HG02885 (cell line): ENCODE measurements around the gene PIK3R4.

Experiments
- ATAC-seq: cut with Tn5 transposase; IDR thresholded peaks from one replicate; pipeline ENCODE4 v1.9.1; 2021; ENCODE audit warnings: mild to moderate bottlenecking; ENCODE audit not compliant: unreplicated experiment, poor library complexity

The PIK3R4 gene

DNA sequence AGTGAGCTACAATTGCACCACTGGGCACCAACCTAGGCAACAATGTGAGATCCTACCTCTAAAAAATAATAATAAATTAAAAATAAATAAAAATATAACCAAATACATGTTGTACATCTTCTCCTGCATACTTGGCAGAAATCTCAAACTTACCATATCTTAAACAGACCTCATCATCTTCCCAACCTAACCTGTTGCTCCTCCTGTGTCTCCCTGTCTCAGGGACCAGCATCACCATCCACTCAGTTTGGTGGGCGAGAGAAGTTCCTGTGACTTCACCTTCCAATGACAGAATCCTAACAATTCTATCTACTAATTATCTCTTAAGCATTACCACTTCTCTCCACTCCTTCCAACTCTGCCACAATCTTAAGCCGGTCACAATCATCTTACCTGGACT lies 3.3 kb downstream of the PIK3R4 start:
- no peak for ATAC-seq

DNA sequence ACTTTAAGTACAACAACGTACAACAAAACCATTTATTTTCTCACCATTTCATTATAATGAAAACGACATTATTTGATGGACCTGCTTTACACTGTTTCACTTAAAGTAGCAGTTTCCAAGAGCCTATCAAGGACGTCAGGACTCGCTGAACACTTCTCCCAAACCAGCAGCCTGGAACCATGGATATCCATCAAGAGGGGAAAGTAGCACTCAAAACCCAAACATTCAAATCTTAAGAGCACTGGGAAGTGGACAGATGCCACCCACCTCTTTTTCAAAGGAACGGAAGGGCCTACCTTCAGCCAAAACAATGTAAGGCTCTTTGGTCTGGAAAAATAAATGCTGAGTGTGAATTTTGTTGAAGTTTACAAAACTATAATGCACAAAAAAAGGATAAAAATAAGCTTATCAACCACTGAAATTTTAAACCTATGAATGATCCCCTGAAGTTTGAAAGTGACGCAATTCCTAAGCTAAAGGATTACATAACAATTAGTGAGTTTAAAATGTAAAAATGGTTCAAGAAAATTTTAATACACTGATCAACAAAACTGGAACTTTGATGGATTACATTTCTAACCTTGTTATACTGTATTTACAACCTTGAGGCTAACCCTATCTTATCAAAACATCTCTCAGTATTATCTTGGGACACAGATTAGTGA lies 4.6 kb downstream of the PIK3R4 start:
- ATAC-seq = no peak

DNA sequence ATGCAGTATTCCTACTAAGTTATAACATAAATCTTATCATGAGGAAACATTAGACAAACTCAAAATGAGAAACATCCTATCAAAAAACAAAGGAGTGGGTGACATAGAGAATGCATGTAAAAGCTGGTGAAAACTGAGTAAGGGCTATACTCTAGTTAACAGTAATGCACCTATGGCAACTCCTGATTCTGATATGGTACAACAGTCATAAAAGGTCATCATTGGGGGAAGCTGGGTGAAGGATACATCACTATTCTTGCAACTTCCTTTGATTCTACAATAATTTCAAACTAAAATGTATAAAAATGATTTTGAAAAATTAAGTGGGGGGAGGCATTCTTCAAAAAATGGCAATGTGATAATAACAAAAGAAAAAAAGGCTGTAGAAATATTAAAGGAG lies 6.8 kb downstream of the PIK3R4 start:
- ATAC-seq = no peak

GRCh38 chr3:130738241-130738640 lies 8.4 kb downstream of the PIK3R4 start:
- no peak for ATAC-seq

- ATAC-seq = no peak
These were observed 9.0 kb downstream of the PIK3R4 start for GRCh38 chr3:130737622-130738021.

DNA sequence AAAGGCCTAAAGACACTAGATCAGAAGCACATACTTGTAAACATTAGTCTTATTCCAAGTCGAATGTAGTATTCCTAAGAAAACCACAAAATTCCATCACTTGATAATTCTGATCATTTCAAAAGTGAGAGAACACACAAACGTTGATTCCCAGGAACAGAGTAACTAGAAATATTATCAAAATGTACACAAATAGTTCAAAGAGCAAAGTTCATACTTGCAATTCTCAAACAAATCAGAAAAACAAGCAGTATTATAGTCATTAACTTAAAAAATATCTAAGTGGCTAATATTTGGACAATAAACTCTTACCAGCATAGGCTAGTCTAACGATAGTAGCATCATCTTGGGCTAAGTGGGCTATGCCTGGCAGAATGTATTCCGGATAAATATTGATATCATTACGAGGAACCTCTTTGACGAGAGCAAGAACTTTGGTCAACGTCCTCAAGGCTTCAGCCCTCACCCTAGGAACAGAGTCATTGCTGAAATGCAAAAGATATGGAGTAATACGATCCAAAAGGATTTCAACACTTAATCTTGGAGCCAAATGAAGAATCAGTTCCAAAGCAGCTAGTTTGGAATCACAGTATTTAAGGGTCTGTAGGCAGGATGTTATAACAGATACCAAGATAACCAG lies 13.3 kb downstream of the PIK3R4 start:
- ATAC-seq = no peak

DNA sequence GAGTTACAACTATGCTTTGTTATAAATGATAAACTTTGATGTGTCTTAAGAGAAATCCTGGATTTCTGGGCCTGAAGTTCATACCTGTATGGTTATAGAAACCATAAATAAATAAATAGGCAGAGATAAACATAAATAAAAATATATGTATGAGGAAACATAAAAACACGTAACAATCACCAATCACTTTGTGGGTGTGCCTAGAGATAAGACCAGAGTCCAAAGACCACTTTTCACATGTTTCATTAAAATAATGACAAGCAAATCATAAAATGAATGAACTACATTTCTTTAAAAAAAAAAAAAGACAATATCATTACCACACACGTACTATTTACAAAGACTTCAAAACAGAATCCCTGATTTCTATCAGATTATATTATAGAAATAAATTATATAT lies 14.1 kb downstream of the PIK3R4 start:
- ATAC-seq = no peak

GRCh38 chr3:130731817-130732216 lies 14.8 kb downstream of the PIK3R4 start:
- no peak for ATAC-seq

DNA sequence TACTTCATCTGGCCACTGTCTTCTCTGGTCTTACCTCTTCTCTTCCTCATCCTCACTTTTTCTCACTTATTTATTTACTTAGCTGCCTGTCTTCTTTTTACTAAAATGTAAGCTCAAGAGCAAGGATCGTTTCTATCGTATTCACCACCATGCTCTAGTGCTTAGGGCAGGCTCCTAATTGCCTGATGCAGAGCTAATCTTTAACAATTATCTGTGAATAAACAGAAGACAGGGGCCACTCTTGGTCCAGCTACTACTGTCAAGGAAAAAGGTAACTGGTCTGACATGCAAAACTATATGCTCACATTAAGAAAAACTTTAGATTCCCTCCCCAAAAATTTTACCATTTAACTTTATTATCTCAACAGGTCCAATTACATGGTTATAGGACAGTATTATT lies 17.5 kb downstream of the PIK3R4 start:
- ATAC-seq = no peak

GRCh38 chr3:130728037-130728436 lies 18.6 kb downstream of the PIK3R4 start:
- no peak for ATAC-seq

- ATAC-seq = no peak
These were observed 20.9 kb downstream of the PIK3R4 start for GRCh38 chr3:130725746-130726145.

- no peak for ATAC-seq
These were observed 31.0 kb downstream of the PIK3R4 start for GRCh38 chr3:130715616-130716015.

GRCh38 chr3:130712718-130713423 lies 33.8 kb downstream of the PIK3R4 start:
- ATAC-seq = no peak

GRCh38 chr3:130711565-130712324 lies 34.9 kb downstream of the PIK3R4 start:
- ATAC-seq = no peak

- ATAC-seq = no peak
These were observed 37.0 kb downstream of the PIK3R4 start for GRCh38 chr3:130709671-130710070.

DNA sequence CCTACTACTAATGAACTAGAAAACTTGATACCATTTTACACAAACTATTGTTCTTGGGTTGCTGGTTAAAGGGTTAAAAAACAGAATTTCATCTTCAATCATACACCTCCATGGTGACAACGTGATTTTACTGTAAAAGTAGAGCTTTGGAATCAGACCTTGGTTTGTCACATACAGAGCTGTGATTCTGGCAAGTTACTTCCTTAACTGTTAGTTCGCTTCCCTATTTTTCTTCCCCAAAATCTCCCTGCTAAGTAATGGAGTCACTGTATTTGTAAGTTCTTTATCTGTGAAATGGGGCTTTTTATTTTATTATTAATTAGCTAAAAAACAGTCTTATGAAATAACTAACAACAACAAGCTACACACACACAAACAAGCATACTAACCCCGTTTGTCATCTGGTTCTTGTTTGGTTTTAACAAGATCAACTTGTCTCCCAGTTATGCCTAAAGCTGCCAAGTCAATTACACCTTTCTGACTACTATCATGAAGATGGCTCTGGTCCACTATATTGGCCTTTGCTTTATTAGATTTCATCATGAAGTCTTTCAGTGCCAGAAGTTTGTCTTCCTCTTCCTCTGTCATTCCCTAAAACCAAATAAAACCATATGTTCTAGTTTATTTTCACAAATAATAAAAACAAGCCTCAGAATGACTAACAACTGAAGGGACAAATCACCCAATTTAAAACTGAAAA lies 38.6 kb downstream of the PIK3R4 start:
- no peak for ATAC-seq

DNA sequence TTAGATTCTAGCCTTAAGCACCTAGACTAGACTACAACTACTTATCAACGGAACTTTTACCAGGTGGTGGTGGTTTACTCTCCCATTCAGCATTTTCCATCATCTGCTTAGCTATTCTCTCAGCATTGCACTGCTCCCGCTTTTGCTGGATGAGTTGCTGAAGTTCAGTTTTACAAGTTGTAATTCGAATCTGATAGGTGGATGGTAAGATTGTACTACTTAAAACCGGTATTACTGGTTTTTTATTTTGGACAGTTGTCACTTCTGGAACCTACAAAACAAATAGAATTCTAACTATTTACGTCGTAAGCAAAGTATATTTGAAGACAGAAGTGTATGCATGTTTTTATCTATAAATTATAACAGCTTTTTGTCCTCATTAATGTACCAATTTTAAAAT lies 41.1 kb downstream of the PIK3R4 start:
- ATAC-seq = no peak

DNA sequence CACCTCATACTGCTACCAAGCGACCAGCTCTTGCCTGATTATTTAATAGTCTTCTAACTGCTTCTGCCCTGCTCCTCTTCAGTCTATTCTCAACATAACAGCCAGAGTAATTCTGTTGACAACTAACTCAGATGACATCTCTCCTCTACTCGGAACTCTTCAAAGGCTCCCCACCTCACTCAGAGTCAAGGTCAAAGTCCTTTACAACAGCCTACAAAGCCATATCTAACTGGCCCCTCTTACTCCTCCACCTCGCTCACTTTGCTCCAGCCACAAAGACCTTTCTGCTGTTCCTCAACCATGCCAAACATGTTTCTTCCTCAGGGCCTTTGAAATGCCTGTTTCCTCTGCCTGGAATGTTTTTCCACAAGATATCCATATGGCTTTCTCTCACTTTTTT lies 43.6 kb downstream of the PIK3R4 start:
- ATAC-seq = no peak

DNA sequence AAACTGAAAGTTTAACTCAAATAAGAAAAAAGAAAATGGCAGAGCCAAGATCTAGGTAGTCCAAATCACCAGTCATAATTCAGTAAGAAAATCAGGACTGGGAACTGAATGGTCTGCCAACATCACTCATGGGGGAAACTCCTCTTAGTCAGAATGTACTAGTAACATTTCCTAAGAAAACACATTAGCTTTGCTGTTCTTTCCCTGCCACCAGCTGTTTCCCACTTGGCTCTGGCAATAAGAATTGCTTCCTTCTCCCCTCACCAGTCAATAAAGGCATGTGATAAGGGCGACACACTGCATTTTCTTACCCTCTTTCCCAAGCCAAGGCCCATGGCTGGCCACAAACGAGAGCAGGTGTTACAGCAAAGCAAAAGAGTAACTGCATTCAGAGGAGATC lies 46.1 kb downstream of the PIK3R4 start:
- no peak for ATAC-seq

DNA sequence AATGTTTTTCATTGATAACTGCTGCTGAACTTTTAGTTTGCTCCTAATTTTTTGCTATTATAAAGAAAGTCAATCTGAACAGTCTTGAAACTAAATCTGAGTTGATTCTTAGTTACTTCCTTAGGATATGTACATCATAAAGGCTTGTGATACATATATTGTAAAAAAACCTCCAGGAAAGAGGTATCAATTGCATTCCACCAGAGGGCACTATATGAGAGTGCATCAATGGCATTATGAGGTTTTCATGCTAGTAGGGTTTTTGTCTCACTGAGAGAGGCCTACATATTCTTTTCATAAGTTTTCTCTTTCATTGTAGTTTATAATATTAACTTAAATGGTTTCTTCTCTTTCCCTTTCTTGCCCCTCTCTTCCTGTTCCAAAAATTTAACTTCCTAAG lies 46.9 kb downstream of the PIK3R4 start:
- ATAC-seq = no peak
